ENCODE data around the gene RSPO1.

RSPO1 gene

DNA sequence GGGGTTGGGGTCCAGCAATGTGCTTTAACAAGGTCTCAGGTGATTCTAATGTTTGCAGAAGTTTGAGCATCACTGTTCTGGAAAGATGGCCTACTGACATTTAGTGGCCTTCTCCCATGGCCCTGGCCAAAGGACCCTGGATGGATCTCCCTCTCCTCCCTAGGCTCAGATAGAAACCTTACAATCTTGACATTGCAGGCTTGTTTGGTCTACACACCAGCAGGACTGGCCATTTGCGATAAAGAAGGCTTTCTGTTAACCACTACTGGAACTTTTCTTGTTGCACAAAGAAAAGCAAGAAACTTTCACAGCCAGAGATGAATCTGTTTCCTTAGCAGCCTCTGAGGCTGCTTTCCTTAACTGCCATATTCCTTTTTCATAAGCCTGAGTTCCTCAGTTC is 71.7 kb downstream of the RSPO1 start:
- peak; percentile 8 for DNase-seq (ENCODE audit: low spot score)
